Prostate gland (tissue), 2 donors: ENCODE measurements around the gene THRAP3. TPM values are rescaled to one million over a fixed set of nuclear protein-coding genes. Genes with fewer than 3 reads are reported as not detected.
"Not testable (repeated sequence)": the region's sequence is repeated elsewhere in the genome, so short reads cannot be mapped to it uniquely, and the experiment has no call there.

Source experiments
- DNase-seq: peaks from one replicate; pipeline ENCODE4 v3.0.0-alpha.2; 2019; ENCODE audit warnings: low spot score
- H3K27ac ChIP-seq, 2 donors: fragments of 200-600 bp; sonication (generic); 2 replicates each; pipeline ENCODE4 v1.5.1; 2017 to 2019
- H3K27me3 ChIP-seq: fragments of 200-600 bp; sonication (generic); replicated peaks from 2 replicates; pipeline ENCODE4 v1.5.1; 2019; ENCODE audit not compliant: insufficient read depth
- H3K36me3 ChIP-seq, 2 donors: fragments of 200-600 bp; sonication (generic); 1 replicate in 1 of 2; 2 replicates in 1 of 2; pipeline versions ENCODE4 v1.5.1 to v1.8.1; 2017 to 2019
- H3K4me1 ChIP-seq: fragments of 200-600 bp; sonication (generic); replicated peaks from 2 replicates; pipeline ENCODE4 v1.5.1; 2019
- H3K4me3 ChIP-seq, 2 donors: fragments of 200-600 bp; sonication (generic); 2 replicates each; pipeline ENCODE4 v1.5.1; 2017 to 2019
- H3K9me3 ChIP-seq: fragments of 200-600 bp; sonication (generic); 2 replicates; pipeline ENCODE4 v1.5.1; 2017
- CTCF ChIP-seq, 4 experiments: fragments of 200-600 bp in 2 of 4; fragments of 450-650 bp in 2 of 4; sonication (generic) in 2 of 4; IDR thresholded peaks; 1 replicate in 3 of 4; 2 replicates in 1 of 4; pipeline ENCODE4 v1.5.1; 2016 to 2019; ENCODE audit warnings: antibody characterized with exemption in 4 of 4, mild to moderate bottlenecking in 2 of 4, moderate library complexity in 2 of 4
- POLR2A ChIP-seq: fragments of 450-650 bp; IDR thresholded peaks from one replicate; pipeline ENCODE4 v1.6.1; 2016; ENCODE audit warnings: antibody characterized with exemption, mild to moderate bottlenecking
- POLR2AphosphoS5 ChIP-seq: sonication (generic); formaldehyde crosslinking; IDR thresholded peaks from one replicate; pipeline ENCODE4 v1.6.1; 2017; ENCODE audit warnings: antibody characterized with exemption
- WGBS: methylation state at CpG from one replicate; pipeline ENCODE4 v1.1.5; 2018; 5-methylcytosine and 5-hydroxymethylcytosine counted together
- intact Hi-C: fragments of 100-400 bp; cut with DNase I; formaldehyde crosslinking; loops from one replicate; pipeline ENCODE4 v1.14.2; 2022
- total RNA-seq, 2 donors: library from RNA; depleted of rRNA; stranded (reverse); fragments of >200 nt; gene quantifications; one replicate each; pipeline ENCODE4 v1.1.0, GENCODE V29; 2016

Gene THRAP3
- total RNA-seq, 2 donors from 2014 or later, result 100 to 123 TPM

GRCh38 chr1:36183309-36183856, 40.9 kb upstream of the THRAP3 start:
- 62% methylated on average over 2 of the region's 2 CpGs for WGBS
- intact Hi-C loops, result loop anchor here (10.0 kb wide), 1 partner anchor 101 kb away; no protein-coding TSS in a partner anchor
- peak overlapping the region; percentile 55 to 58 for H3K27ac ChIP-seq
- H3K4me3 ChIP-seq, result no peak overlapping the region
- peak; percentile 59 for TF ChIP-seq POLR2AphosphoS5
- TF ChIP-seq CTCF (IDR thresholded peaks at IDR 0.05), result no peak
- no peak for TF ChIP-seq POLR2A
- no peaks in the 10 kb centered on the region for H3K9me3 ChIP-seq
- peaks cover 11% of the 10 kb centered on the region for H3K4me1 ChIP-seq
- peak; percentile 30 for DNase-seq
- peaks cover 9 to 19% of the 10 kb centered on the region in 2 donors for H3K36me3 ChIP-seq
- no peaks in the 10 kb centered on the region for H3K27me3 ChIP-seq

- no peak overlapping the region for H3K4me3 ChIP-seq
- H3K9me3 ChIP-seq, result no peaks in the 10 kb centered on the region
- TF ChIP-seq POLR2AphosphoS5 (peak; percentile 92), POLR2A (no peak), CTCF (IDR thresholded peaks at IDR 0.05) (peak; percentile 51 to 97 (median 95))
- intact Hi-C loops, result loop anchor here (1.0 to 10.0 kb wide), 3 partner anchors 38 to 97 kb away; no protein-coding TSS in a partner anchor
- peak; percentile 89 for DNase-seq
- no peaks in the 10 kb centered on the region for H3K27me3 ChIP-seq
- peaks cover 11% of the 10 kb centered on the region for H3K4me1 ChIP-seq
- no peaks in the 10 kb centered on the region for H3K36me3 ChIP-seq
- peak overlapping the region; percentile 81 to 90 for H3K27ac ChIP-seq
- WGBS, result 4% methylated on average over 9 of the region's 9 CpGs
Observed at GRCh38 chr1:36187800-36188593, 36.2 kb upstream of the THRAP3 start.

- H3K36me3 ChIP-seq, H3K27me3 ChIP-seq, DNase-seq, intact Hi-C loops, H3K9me3 ChIP-seq, H3K27ac ChIP-seq, H3K4me1 ChIP-seq, H3K4me3 ChIP-seq: not testable (repeated sequence)
- WGBS, result 93% methylated on average over 12 of the region's 12 CpGs
Observed at GRCh38 chr1:36196805-36197204, 27.4 kb upstream of the THRAP3 start.

- DNase-seq, result no peak
Observed at GRCh38 chr1:36198641-36199040, 25.6 kb upstream of the THRAP3 start.

More at GRCh38 chr1:36198641-36199040, 25.6 kb upstream of the THRAP3 start:
- TF ChIP-seq CTCF (IDR thresholded peaks at IDR 0.05), result no peak
- no peak for TF ChIP-seq POLR2A
- TF ChIP-seq POLR2AphosphoS5, result no peak
- Histone ChIP-seq H3K9me3 (no peaks in the 10 kb centered on the region), H3K36me3 (no peaks in the 10 kb centered on the region), H3K4me3 (no peak overlapping the region), H3K4me1 (peaks cover 2% of the 10 kb centered on the region), H3K27ac (peak overlapping the region in 1 of 2 donors; percentile 82), H3K27me3 (no peaks in the 10 kb centered on the region)
- WGBS, result 96% methylated on average over 5 of the region's 5 CpGs
- intact Hi-C loops, result no loop called here
